ENCODE measurements around the gene SLC22A9.
"Not testable (repeated sequence)": the region's sequence is repeated elsewhere in the genome, so short reads cannot be mapped to it uniquely, and the experiment has no call there.

The SLC22A9 gene

GRCh38 chr11:63427971-63428508 is 58.5 kb downstream of the SLC22A9 start:
- H3K79me2 ChIP-seq (ENCODE audit: control insufficient read depth, low read length) = no peaks in the 10 kb centered on the region

GRCh38 chr11:63430731-63431130 is 61.1 kb downstream of the SLC22A9 start:
- H3K9me3 ChIP-seq (ENCODE audit: control insufficient read depth, insufficient read depth, low read length); H3K9me2 ChIP-seq (replicated peaks; ENCODE audit: control insufficient read depth, low read length); H3K36me3 ChIP-seq (ENCODE audit: control insufficient read depth, low read length); H3K27ac ChIP-seq (ENCODE audit: low read depth, low read length); H3K4me2 ChIP-seq (ENCODE audit: low read length); H3K4me3 ChIP-seq (ENCODE audit: low read length); H3F3A ChIP-seq (ENCODE audit: control insufficient read depth, insufficient read depth); H3K4me1 ChIP-seq (ENCODE audit: control insufficient read depth, low read length); H3K79me2 ChIP-seq (ENCODE audit: control insufficient read depth, low read length); H4K20me1 ChIP-seq (ENCODE audit: control insufficient read depth, insufficient read depth, low read depth, low read length); H3K27me3 ChIP-seq (ENCODE audit: control insufficient read depth, low read length): not testable (repeated sequence)

More at GRCh38 chr11:63427971-63428508, 58.5 kb downstream of the SLC22A9 start:
- Histone ChIP-seq H3K9me2 (replicated peaks; ENCODE audit: control insufficient read depth, low read length) (no peaks in the 10 kb centered on the region), H3K9me3 (ENCODE audit: control insufficient read depth, insufficient read depth, low read length) (no peaks in the 10 kb centered on the region), H3K4me1 (ENCODE audit: control insufficient read depth, low read length) (no peaks in the 10 kb centered on the region), H3F3A (ENCODE audit: control insufficient read depth, insufficient read depth) (no peaks in the 10 kb centered on the region), H3K4me2 (ENCODE audit: low read length) (no peak overlapping the region), H3K36me3 (ENCODE audit: control insufficient read depth, low read length) (no peaks in the 10 kb centered on the region), H4K20me1 (ENCODE audit: control insufficient read depth, insufficient read depth, low read depth, low read length) (no peaks in the 10 kb centered on the region), H3K4me3 (ENCODE audit: low read length) (no peak overlapping the region), H3K27me3 (ENCODE audit: control insufficient read depth, low read length) (no peaks in the 10 kb centered on the region), H3K27ac (ENCODE audit: low read depth, low read length) (no peak overlapping the region)
- no peak for TF ChIP-seq EZH2phosphoT487 (IDR thresholded peaks at IDR 0.05; ENCODE audit: borderline replicate concordance, low read length)
- TF ChIP-seq CTCF (IDR thresholded peaks at IDR 0.05; ENCODE audit: low read depth, low read length, poor library complexity, severe bottlenecking) = no peak

- not testable (repeated sequence) for H4K20me1 ChIP-seq (ENCODE audit: control insufficient read depth, insufficient read depth, low read depth, low read length); H3K4me2 ChIP-seq (ENCODE audit: low read length); H3K27me3 ChIP-seq (ENCODE audit: control insufficient read depth, low read length); H3K36me3 ChIP-seq (ENCODE audit: control insufficient read depth, low read length); H3F3A ChIP-seq (ENCODE audit: control insufficient read depth, insufficient read depth); H3K9me3 ChIP-seq (ENCODE audit: control insufficient read depth, insufficient read depth, low read length); H3K79me2 ChIP-seq (ENCODE audit: control insufficient read depth, low read length); H3K9me2 ChIP-seq (replicated peaks; ENCODE audit: control insufficient read depth, low read length); H3K4me1 ChIP-seq (ENCODE audit: control insufficient read depth, low read length); H3K27ac ChIP-seq (ENCODE audit: low read depth, low read length); H3K4me3 ChIP-seq (ENCODE audit: low read length)
These were observed 65.8 kb downstream of the SLC22A9 start for GRCh38 chr11:63435351-63435750.

- not testable (repeated sequence) for H3K27ac ChIP-seq (ENCODE audit: low read depth, low read length); H3K9me2 ChIP-seq (replicated peaks; ENCODE audit: control insufficient read depth, low read length); H3K4me3 ChIP-seq (ENCODE audit: low read length); H3K4me1 ChIP-seq (ENCODE audit: control insufficient read depth, low read length); H3K9me3 ChIP-seq (ENCODE audit: control insufficient read depth, insufficient read depth, low read length); H4K20me1 ChIP-seq (ENCODE audit: control insufficient read depth, insufficient read depth, low read depth, low read length); H3F3A ChIP-seq (ENCODE audit: control insufficient read depth, insufficient read depth); H3K4me2 ChIP-seq (ENCODE audit: low read length); H3K79me2 ChIP-seq (ENCODE audit: control insufficient read depth, low read length); H3K36me3 ChIP-seq (ENCODE audit: control insufficient read depth, low read length); H3K27me3 ChIP-seq (ENCODE audit: control insufficient read depth, low read length)
These were observed 66.2 kb downstream of the SLC22A9 start for GRCh38 chr11:63435831-63436230.

- no peaks in the 10 kb centered on the region for H3K9me3 ChIP-seq (ENCODE audit: control insufficient read depth, insufficient read depth, low read length)
- no peaks in the 10 kb centered on the region for H3F3A ChIP-seq (ENCODE audit: control insufficient read depth, insufficient read depth)
- no peaks in the 10 kb centered on the region for H3K36me3 ChIP-seq (ENCODE audit: control insufficient read depth, low read length)
- H3K27ac ChIP-seq (ENCODE audit: low read depth, low read length) = no peak overlapping the region
- no peak overlapping the region for H3K4me3 ChIP-seq (ENCODE audit: low read length)
- H3K79me2 ChIP-seq (ENCODE audit: control insufficient read depth, low read length) = no peaks in the 10 kb centered on the region
- H3K9me2 ChIP-seq (replicated peaks; ENCODE audit: control insufficient read depth, low read length) = no peaks in the 10 kb centered on the region
- no peaks in the 10 kb centered on the region for H3K4me1 ChIP-seq (ENCODE audit: control insufficient read depth, low read length)
- no peak overlapping the region for H3K4me2 ChIP-seq (ENCODE audit: low read length)
- no peak for TF ChIP-seq EZH2phosphoT487 (IDR thresholded peaks at IDR 0.05; ENCODE audit: borderline replicate concordance, low read length)
- TF ChIP-seq CTCF (IDR thresholded peaks at IDR 0.05; ENCODE audit: low read depth, low read length, poor library complexity, severe bottlenecking) = no peak
- H4K20me1 ChIP-seq (ENCODE audit: control insufficient read depth, insufficient read depth, low read depth, low read length) = no peaks in the 10 kb centered on the region
- H3K27me3 ChIP-seq (ENCODE audit: control insufficient read depth, low read length) = peaks cover 2% of the 10 kb centered on the region; the same call in 1 of the 2 replicates
These were observed 74.1 kb downstream of the SLC22A9 start for GRCh38 chr11:63443714-63444113.
